Transverse colon (tissue), 4 donors: ENCODE measurements around the gene SHKBP1. TPM values are rescaled to one million over a fixed set of nuclear protein-coding genes. Genes with fewer than 3 reads are reported as not detected.

Source experiments
- DNase-seq: peaks from one replicate; pipeline ENCODE4 v3.0.0-alpha.2; 2019
- H3K27ac ChIP-seq, 4 donors: fragments of 200-600 bp; sonication (generic); 2 replicates each; pipeline ENCODE4 v1.5.1; 2016 to 2018; ENCODE audit warnings: inconsistent platforms in 4 of 4
- H3K27me3 ChIP-seq: fragments of 200-600 bp; sonication (generic); 2 replicates; pipeline ENCODE4 v1.5.1; 2017; ENCODE audit warnings: inconsistent platforms
- H3K36me3 ChIP-seq, 4 donors: fragments of 200-600 bp; sonication (generic); 2 replicates each; pipeline ENCODE4 v1.5.1; 2017 to 2019; ENCODE audit warnings: inconsistent platforms in 4 of 4
- H3K4me1 ChIP-seq, 4 donors: fragments of 200-600 bp; sonication (generic); 2 replicates each; pipeline ENCODE4 v1.5.1; 2017 to 2020; ENCODE audit warnings: inconsistent platforms in 4 of 4
- H3K4me3 ChIP-seq, 4 donors: fragments of 200-600 bp; sonication (generic); 1 replicate in 1 of 4; 2 replicates in 3 of 4; pipeline versions ENCODE4 v1.5.1 to v1.6.1; 2017 to 2019; ENCODE audit warnings: inconsistent platforms in 4 of 4
- H3K9me3 ChIP-seq, 2 donors: fragments of 200-600 bp; sonication (generic); 2 replicates each; pipeline ENCODE4 v1.5.1; 2017 to 2019; ENCODE audit warnings: inconsistent platforms in 2 of 2
- EP300 ChIP-seq: sonication (generic); formaldehyde crosslinking; IDR thresholded peaks from one replicate; pipeline ENCODE4 v1.6.1; 2017; ENCODE audit warnings: antibody characterized with exemption, low read depth
- POLR2A ChIP-seq: fragments of 450-650 bp; IDR thresholded peaks from one replicate; pipeline ENCODE4 v1.6.1; 2016; ENCODE audit warnings: antibody characterized with exemption, mild to moderate bottlenecking, moderate library complexity
- POLR2AphosphoS5 ChIP-seq, 3 donors: sonication (generic); formaldehyde crosslinking; IDR thresholded peaks; one replicate each; pipeline ENCODE4 v1.6.1; 2016; ENCODE audit warnings: antibody characterized with exemption in 3 of 3
- WGBS, 2 donors: methylation state at CpG; one replicate each; pipeline ENCODE4 v1.1.5; 2018; ENCODE audit warnings: low coverage in 1 of 2; 5-methylcytosine and 5-hydroxymethylcytosine counted together
- in situ Hi-C, 4 donors: fragments of 200-750 bp; cut with MboI; loops; one replicate each; pipeline versions ENCODE4 v1.15.0 to v1.15.1; 2017; ENCODE audit warnings: low sequenced_read_pairs in 3 of 4, low pct_ligation_motif_present in 1 of 4, low pct_unique_long_range_greater_than_20kb in 1 of 4
- intact Hi-C: fragments of 100-400 bp; cut with DNase I; formaldehyde crosslinking; loops from one replicate; pipeline ENCODE4 v1.15.1; 2023; ENCODE audit warnings: low total_unique reads
- total RNA-seq, 4 donors: library from RNA; depleted of rRNA; stranded (reverse); fragments of >200 nt; gene quantifications; one replicate each; pipeline ENCODE4 v1.1.0, GENCODE V29; 2016
- TF ChIP-seq, protein P1 (sequence below), 5 experiments: fragments of 200-600 bp in 3 of 5; fragments of 450-650 bp in 2 of 5; sonication (generic) in 3 of 5; IDR thresholded peaks; 1 replicate in 2 of 5; 2 replicates in 3 of 5; pipeline ENCODE4 v1.5.1; 2016 to 2017; ENCODE audit warnings: antibody characterized with exemption in 5 of 5, inconsistent platforms in 3 of 5, mild to moderate bottlenecking in 2 of 5, moderate library complexity in 1 of 5

Gene SHKBP1
- total RNA-seq, 4 donors from 2014 or later: 58.7 to 111 (median 60.9) TPM

GRCh38 chr19:40567040-40567749, 9.5 kb upstream of the SHKBP1 start:
- in situ Hi-C loops (no loop called here), intact Hi-C loops (no loop called here)
- WGBS, 2 donors: 24 to 40% methylated on average over 6 to 18 of the region's 20 CpGs
- Histone ChIP-seq H3K27me3 (peaks cover 54% of the 10 kb centered on the region), H3K27ac (no peak overlapping the region), H3K4me1 (peaks cover 7 to 18% (median 12%) of the 10 kb centered on the region in 4 donors), H3K9me3 (no peaks in the 10 kb centered on the region), H3K36me3 (no peaks in the 10 kb centered on the region), H3K4me3 (peak overlapping the region in 2 of 4 donors; percentile 12 to 30)
- TF ChIP-seq POLR2AphosphoS5 (IDR thresholded peaks at IDR 0.05): no peak
- TF ChIP-seq, protein P1, sequence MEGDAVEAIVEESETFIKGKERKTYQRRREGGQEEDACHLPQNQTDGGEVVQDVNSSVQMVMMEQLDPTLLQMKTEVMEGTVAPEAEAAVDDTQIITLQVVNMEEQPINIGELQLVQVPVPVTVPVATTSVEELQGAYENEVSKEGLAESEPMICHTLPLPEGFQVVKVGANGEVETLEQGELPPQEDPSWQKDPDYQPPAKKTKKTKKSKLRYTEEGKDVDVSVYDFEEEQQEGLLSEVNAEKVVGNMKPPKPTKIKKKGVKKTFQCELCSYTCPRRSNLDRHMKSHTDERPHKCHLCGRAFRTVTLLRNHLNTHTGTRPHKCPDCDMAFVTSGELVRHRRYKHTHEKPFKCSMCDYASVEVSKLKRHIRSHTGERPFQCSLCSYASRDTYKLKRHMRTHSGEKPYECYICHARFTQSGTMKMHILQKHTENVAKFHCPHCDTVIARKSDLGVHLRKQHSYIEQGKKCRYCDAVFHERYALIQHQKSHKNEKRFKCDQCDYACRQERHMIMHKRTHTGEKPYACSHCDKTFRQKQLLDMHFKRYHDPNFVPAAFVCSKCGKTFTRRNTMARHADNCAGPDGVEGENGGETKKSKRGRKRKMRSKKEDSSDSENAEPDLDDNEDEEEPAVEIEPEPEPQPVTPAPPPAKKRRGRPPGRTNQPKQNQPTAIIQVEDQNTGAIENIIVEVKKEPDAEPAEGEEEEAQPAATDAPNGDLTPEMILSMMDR (IDR thresholded peaks at IDR 0.05): no peak
- TF ChIP-seq POLR2A: no peak
- no peak for TF ChIP-seq EP300
- no peak for DNase-seq

GRCh38 chr19:40567750-40568494, 8.8 kb upstream of the SHKBP1 start:
- DNase-seq: no peak
- intact Hi-C loops: no loop called here
- no peaks in the 10 kb centered on the region for H3K36me3 ChIP-seq
- no peaks in the 10 kb centered on the region for H3K9me3 ChIP-seq
- 30% methylated on average over 43 of the region's 70 CpGs; no CpG with 5 or more reads in 1 of the 2 donors for WGBS, 2 donors
- in situ Hi-C loops: no loop called here
- TF ChIP-seq POLR2A (no peak), EP300 (no peak), POLR2AphosphoS5 (IDR thresholded peaks at IDR 0.05) (no peak)
- TF ChIP-seq, protein P1 (IDR thresholded peaks at IDR 0.05): no peak
- peak overlapping the region in 2 of 4 donors; percentile 12 to 30 for H3K4me3 ChIP-seq
- peaks cover 51% of the 10 kb centered on the region for H3K27me3 ChIP-seq
- H3K4me1 ChIP-seq: peaks cover 7 to 18% (median 12%) of the 10 kb centered on the region in 4 donors
- no peak overlapping the region for H3K27ac ChIP-seq

GRCh38 chr19:40570313-40571004, 6.2 kb upstream of the SHKBP1 start:
- intact Hi-C loops: no loop called here
- WGBS, 2 donors: 0% methylated on average over 40 of the region's 53 CpGs; no CpG with 5 or more reads in 1 of the 2 donors

More at GRCh38 chr19:40570313-40571004, 6.2 kb upstream of the SHKBP1 start:
- in situ Hi-C loops: no loop called here
- Histone ChIP-seq H3K36me3 (no peaks in the 10 kb centered on the region), H3K27me3 (peaks cover 37% of the 10 kb centered on the region), H3K9me3 (no peaks in the 10 kb centered on the region), H3K27ac (peak overlapping the region; percentile 14 to 43 (median 23)), H3K4me3 (peak overlapping the region in 2 of 4 donors; percentile 34 to 42), H3K4me1 (peaks cover 7 to 18% (median 12%) of the 10 kb centered on the region in 4 donors)
- peak; percentile 100 for DNase-seq
- TF ChIP-seq POLR2A (no peak), EP300 (no peak), POLR2AphosphoS5 (IDR thresholded peaks at IDR 0.05) (no peak)
- TF ChIP-seq, protein P1 (IDR thresholded peaks at IDR 0.05): peak in 4 of 5 experiments; percentile 32 to 65 (median 38)
